NB4 (cell line): ENCODE data around the gene MCF2L.

ENCODE experiments used
- DNase-seq: peaks from one replicate; pipeline ENCODE4 v3.0.0; 2010; ENCODE audit warnings: low read depth
- H3K4me3 ChIP-seq: one replicate; pipeline ENCODE4 v1.5.1; 2011; ENCODE audit warnings: mild to moderate bottlenecking, low read depth, low read length, moderate library complexity
- CTCF ChIP-seq: IDR thresholded peaks from one replicate; pipeline ENCODE4 v1.5.1; 2012; ENCODE audit warnings: low read depth, low read length
- MAX ChIP-seq: IDR thresholded peaks from 2 replicates; pipeline ENCODE4 v1.6.1; 2011; ENCODE audit warnings: low read depth, low read length
- MYC ChIP-seq: IDR thresholded peaks from 2 replicates; pipeline ENCODE4 v1.6.1; 2011; ENCODE audit warnings: low read depth, low read length
- POLR2A ChIP-seq: IDR thresholded peaks from 2 replicates; pipeline ENCODE4 v1.6.1; 2011; ENCODE audit warnings: mild to moderate bottlenecking; ENCODE audit not compliant: insufficient read length; ENCODE audit errors: extremely low read depth

The MCF2L gene

GRCh38 chr13:113089693-113090414 is 120.8 kb downstream of the MCF2L start:
- DNase-seq = no peak
- TF ChIP-seq MAX = no peak
- TF ChIP-seq CTCF = no peak
- no peak for TF ChIP-seq POLR2A
- TF ChIP-seq MYC = no peak
- H3K4me3 ChIP-seq = no peak overlapping the region

- DNase-seq = no peak
- H3K4me3 ChIP-seq = no peak overlapping the region
- TF ChIP-seq CTCF (no peak), POLR2A (no peak), MYC (no peak), MAX (no peak)
Measured at GRCh38 chr13:113090415-113090770, 121.4 kb downstream of the MCF2L start.

- TF ChIP-seq CTCF = no peak
- no peak for TF ChIP-seq POLR2A
- no peak for TF ChIP-seq MYC
- TF ChIP-seq MAX = no peak
- no peak for DNase-seq
Measured at GRCh38 chr13:113090806-113091205, 121.8 kb downstream of the MCF2L start.

GRCh38 chr13:113091211-113091771 is 122.3 kb downstream of the MCF2L start:
- TF ChIP-seq CTCF (no peak), MAX (no peak), POLR2A (no peak), MYC (no peak)

More at GRCh38 chr13:113090806-113091205, 121.8 kb downstream of the MCF2L start:
- H3K4me3 ChIP-seq = no peak overlapping the region

GRCh38 chr13:113091891-113092775 is 123.1 kb downstream of the MCF2L start:
- no peak overlapping the region for H3K4me3 ChIP-seq
- TF ChIP-seq POLR2A (no peak), MAX (no peak), CTCF (no peak), MYC (no peak)
- DNase-seq = no peak

More at GRCh38 chr13:113091211-113091771, 122.3 kb downstream of the MCF2L start:
- H3K4me3 ChIP-seq = no peak overlapping the region
- DNase-seq = no peak
